Stimulated activated CD8-positive, alpha-beta memory T cell treated with anti-CD3 and anti-CD28 coated beads, Interleukin-4, amount 100 ng/mL, for 48 hours (primary cell): ENCODE results near the gene ILK.

ENCODE experiments used
- DNase-seq: peaks from one replicate; pipeline ENCODE4 v3.0.0-alpha.2; 2020

The ILK gene

GRCh38 chr11:6603287-6604080 is at the start of gene ILK, which contains the start of gene RRP8:
ILK (plus strand) TSS chr11:6603774; CDS start chr11:6604272, 498 bp downstream.
RRP8 (minus strand) TSS chr11:6603616; CDS start chr11:6603502, 114 bp downstream.
- DNase-seq = peak; percentile 92

DNA sequence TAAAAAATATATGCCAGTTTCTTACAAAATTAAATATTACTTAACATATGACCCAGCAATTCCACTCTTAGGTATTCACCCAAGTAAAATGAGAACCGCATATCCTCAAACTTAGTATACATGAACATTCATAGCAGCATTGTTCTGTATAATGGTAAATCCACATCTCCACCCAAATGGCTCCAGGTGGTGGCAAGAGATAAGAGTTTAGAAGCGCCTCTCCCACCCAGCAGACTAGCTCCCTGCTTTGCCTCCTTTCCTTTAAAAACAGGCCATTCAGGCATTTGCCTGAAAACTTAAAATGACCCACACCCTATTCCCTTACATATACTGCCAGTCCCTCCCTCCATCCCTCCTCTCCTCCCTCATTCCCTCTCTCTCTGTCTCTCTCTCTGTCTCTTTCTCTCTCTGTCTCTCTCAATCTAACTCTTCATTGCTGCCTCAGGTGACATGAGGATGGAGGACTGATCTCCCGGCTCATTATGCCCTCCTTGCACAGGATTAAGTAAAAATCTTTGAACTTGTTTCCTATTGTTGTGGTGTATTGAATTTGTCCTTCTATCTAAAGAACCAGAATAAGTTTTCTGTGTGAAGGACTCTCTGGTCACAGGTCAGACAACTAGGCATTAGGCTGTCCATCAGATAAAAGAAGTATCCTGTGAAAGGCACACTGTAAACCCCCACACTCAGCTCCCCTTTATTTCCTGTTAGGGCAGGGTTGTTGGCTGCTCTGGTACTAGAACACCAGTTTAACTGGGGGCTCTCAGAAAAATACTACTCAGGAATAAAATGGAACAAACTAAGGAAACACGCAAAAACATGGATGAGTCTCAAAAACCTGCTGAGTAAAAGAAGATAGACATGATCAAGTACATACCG is 48.5 kb upstream of the ILK start:
- DNase-seq = no peak

DNA sequence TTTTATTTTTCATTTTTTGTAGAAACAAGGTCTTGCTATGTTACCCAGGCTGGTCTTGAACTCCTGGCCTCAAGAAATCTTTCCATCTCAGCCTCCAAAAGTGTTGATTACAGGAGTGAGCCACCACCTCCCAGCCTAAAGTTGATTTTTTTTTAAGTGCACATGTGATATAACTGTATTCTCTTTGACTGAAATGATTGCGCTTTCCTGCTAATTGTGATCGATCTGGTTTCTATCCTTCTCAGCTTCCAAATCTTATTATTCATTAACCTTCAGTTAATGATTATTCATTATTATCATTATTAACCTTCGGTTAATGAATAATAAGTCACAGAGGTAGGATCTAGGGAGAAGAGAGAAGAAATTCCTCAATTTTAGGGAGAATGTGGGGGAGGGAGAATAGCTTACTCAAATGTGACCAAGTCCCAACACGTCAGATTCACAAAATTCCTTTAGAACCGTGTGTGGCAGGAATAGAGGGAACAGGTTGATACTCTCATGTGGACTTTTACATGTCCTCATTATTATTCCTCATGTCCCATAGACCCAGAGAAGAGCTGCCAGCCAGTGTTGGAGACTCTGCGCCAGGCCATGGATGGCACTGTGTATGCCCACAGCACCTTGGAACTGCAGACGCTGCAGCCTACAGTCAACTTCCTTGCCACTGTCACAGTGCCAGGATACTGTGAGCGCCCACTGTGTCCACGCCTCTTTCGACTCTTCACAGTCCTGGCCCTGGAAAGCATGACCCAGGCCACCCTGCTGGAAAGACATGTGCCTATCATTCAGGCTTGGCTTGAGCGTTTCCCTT is 47.2 kb upstream of the ILK start:
- no peak for DNase-seq

DNA sequence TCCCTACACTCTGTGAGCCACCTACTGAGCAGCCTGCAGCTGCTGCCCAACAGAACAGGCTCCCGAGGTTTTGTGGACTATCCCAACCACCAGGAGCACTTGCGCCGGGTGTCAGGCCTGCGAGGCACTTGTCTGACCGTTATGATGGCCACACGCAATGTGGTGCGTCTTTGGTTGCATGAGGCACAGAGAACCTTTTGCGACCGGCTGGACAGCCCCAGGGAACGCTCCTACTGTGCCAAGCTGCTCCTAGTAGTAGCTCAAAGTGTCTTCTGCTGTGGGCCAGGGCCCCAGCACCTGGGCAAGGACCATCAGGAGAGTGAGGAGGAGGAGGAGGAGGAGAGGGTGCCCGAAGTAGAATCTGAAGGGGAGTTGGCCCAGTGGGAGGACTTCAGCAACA is 46.5 kb upstream of the ILK start:
- no peak for DNase-seq

DNA sequence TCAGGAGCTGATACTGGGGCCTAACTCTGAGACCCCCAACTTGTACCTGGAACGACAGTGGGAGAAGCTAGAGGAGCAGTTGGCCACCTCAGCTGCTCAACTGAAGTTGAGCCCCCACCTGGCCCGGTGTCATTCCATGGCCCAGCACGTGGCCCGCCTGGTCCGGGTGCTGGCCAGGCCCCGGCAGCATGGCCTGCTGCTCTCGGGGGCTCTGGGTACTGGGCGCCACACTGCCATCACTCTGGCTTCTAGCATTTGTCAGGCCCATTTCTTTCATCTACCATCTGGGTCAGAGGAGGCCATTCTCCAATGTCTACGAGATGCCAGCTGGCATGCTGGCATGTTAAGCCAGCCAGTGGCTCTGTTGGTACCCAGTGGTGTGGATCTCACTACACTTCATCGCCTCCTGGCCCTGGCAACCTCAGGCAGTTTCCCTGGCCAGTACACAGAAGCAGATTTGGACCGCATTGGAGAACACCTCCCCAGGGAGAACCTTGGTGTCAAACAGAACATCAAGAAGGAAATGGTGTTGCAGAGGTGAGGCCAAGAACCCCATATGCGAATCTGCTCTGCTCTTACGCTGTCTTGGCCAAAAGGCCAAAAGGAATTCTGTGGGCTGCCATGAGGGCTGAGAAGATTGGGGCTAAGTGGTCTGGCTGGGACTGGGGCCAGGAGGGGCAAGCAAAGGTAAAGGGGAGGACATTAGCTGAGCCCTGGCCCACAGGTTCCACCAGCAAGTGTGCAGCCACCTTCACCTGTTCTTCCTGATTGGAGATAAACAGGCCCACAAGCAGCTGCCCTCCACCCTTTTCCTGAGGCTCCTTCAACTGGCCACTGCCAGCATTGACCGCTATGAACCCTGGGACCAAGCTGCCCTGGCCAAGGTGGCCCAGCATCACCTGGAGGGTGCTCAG is 45.6 kb upstream of the ILK start:
- DNase-seq = no peak

DNA sequence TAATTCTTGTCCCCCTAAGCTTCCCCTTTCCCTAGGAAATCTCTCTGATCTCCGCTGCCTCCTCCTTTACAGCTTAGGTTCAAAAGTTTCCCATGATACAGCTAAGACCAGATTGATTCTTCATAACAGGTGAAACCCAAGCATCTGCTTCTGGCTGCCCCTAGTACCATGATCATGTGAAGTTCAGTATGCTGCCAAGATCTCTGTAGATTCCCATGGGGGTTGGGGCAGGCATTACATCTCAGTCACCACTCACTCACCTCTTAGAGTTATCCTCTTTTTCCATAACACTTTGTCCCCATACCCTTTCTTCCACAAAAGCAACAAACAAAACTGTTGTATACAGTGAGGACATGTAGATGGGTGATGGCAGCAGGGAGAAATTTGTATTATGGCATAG is 44.2 kb upstream of the ILK start:
- DNase-seq = no peak

GRCh38 chr11:6561288-6561687 is 42.3 kb upstream of the ILK start:
- no peak for DNase-seq

DNA sequence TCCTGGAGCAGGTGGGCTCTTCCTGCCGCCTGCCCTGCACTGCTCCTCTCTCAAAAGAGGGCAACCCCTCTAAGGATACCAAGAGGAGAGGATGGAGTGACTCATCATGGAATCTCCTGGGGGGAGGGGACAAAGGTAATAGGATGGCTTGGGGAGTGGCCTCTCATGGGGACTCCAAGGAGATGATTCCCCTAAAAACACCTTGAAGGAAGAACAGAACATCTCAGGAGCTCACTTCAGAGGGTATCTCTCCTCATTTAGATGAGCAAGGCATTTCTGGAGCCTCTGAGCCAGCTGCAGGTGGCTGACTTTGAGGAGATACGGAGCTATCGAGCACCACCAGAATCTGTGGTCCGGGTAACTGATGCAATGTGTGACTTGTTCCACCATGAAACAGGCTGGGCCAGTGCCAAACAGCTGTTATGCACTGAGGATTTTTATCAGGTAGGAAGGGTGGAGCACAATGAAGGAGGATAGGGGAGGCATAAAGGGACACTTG is 40.4 kb upstream of the ILK start:
- DNase-seq = no peak

DNA sequence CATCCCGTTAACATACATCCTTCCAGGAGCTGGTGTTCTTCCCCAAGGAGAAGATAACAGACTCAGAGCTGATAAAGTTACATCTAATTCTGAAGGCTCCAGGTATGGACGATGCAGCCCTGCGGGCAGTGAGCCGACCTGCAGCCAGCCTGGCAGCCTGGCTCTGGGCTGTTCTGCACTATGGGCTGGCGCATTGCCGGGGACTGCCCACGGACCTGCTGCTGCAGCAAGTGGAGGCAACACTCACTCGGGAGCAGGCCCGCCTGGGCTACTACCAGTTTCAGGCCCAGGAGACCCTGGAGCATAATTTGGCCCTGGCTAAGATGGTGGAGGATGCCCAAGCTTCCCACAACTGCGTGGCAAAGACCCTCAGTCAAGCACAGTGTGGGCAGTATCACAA is 39.9 kb upstream of the ILK start:
- no peak for DNase-seq

DNA sequence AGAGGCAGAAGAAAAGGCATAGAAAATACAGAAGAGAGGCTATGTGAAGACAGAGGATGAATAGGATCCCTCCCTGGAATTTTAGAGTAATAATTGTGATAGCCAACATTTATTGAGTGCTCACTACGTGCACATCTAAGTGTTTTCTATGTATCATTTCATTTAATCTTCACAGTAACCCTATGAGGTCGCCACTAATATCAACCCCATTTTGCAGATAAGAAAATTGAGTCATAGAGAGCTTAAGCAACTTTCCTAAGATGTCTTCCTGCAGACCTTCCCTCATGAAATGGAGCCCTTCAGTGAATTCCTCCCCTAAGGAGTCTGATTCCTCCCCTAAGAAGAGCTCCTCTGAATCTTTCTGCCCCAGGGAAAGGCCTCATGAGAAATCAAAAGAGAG is 38.2 kb upstream of the ILK start:
- DNase-seq = no peak

- no peak for DNase-seq
Measured at GRCh38 chr11:6565988-6566703, 37.4 kb upstream of the ILK start.

DNA sequence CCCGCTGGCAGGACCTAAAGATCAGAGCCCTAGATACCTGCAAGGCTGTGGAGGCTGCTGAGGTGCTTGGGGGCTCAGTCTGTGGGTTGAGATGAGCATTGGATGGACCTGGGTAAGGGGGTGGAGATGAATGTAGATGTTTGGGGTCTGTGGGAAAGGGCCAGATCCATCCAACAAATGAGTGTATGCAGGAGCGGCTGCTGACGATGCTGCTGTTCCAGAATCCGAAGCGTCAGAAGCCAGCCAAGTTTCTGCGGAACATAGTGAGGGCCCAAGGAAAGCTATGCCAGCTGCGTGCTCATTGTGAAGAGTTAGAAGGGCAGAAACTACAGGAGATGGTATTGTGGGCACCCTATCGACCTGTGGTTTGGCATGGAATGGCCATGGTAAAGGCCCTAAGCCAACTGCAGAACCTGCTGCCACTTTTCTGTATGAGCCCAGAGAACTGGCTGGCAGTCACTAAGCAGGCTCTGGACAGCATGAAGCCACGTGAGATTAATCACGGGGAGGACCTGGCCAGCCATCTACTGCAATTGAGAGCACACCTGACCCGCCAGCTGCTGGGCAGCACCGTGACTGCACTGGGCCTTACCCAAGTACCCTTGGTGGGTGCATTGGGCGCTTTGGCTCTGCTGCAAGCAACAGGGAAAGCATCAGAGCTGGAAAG is 36.7 kb upstream of the ILK start:
- DNase-seq = no peak

GRCh38 chr11:6567371-6567745 is 36.2 kb upstream of the ILK start:
- no peak for DNase-seq

DNA sequence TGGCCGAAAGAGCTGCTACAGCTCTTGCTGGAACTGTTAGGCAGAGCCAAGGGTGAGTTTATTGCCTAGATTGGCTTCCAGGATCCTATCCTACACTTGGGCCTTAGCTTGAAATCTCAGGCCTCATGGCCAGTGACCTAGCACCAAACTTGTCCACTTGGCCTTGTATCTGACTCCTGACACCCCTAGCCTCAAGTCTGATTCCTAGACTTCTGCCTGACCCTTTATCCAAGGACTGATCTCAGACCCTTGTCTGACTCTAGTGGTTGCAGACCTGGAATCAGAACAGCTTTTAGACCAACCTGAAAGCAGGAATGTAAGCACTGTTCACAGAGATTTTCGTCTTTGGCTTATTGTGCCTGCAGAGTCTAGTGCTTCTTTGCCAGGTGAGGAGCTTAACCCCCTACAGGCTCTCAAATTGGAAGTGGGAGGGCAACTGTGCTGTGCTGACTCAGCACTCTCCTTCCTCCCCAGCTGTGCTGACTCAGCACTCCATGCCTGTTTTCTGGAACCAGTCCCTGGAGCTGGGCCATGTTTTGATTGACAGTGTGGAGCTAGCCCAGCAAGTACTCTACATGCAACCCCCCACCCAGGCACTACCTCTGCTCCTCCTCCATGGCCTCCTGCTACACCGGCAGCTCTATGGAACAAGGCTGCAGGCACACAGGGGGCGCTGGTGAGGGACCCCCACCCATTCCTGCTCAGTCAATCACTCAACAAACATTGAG is 35.2 kb upstream of the ILK start:
- DNase-seq = no peak

- no peak for DNase-seq
Measured at GRCh38 chr11:6569706-6570105, 33.9 kb upstream of the ILK start.

GRCh38 chr11:6570691-6571427 is 32.7 kb upstream of the ILK start:
- DNase-seq = no peak

DNA sequence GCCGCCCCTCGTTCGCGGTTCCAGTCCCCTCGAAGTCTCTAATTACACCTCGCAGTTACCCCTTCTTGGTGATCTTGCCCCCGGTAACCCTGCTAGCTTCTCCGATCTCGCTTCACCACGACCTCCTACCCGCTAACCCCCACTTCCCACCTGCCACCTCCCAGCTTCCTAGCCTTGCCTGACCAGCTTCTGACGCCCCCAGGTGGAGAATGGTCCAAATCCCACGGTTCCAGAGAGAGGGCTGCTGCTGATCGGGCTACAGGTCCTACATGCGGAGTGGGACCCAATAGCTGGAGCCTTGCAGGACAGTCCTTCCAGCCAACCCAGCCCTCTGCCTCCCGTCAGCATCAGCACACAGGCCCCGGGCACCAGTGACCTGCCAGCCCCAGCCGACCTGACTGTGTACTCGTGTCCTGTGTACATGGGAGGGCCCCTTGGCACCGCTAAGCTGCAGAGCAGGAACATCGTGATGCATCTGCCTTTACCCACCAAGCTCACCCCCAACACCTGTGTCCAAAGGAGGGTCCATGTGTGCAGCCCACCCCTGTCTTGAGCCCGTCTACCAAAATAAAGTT is 32.1 kb upstream of the ILK start:
- no peak for DNase-seq

- no peak for DNase-seq
Measured at GRCh38 chr11:6572215-6572614, 31.4 kb upstream of the ILK start.
